ENCODE data around the gene HEXD.

Gene HEXD

GRCh38 chr17:82384730-82385481, 33.2 kb upstream of the HEXD start:
- no peak for DNase-seq (ENCODE audit: low read depth, low spot score)
- TF ChIP-seq CTCF (IDR thresholded peaks at IDR 0.05; ENCODE audit: low read depth, low read length) = no peak
- no peak overlapping the region for H3K4me3 ChIP-seq (ENCODE audit: low read depth, low read length)
- in situ Hi-C loops (cut with HindIII; ENCODE audit: low sequenced_read_pairs) = no loop called here

- no peak overlapping the region for H3K4me3 ChIP-seq (ENCODE audit: low read depth, low read length)
- no peak for TF ChIP-seq CTCF (IDR thresholded peaks at IDR 0.05; ENCODE audit: low read depth, low read length)
- in situ Hi-C loops (cut with HindIII; ENCODE audit: low sequenced_read_pairs) = no loop called here
- no peak for DNase-seq (ENCODE audit: low read depth, low spot score)
Measured at GRCh38 chr17:82385559-82386254, 32.4 kb upstream of the HEXD start.

GRCh38 chr17:82386255-82386831, 31.8 kb upstream of the HEXD start:
- H3K4me3 ChIP-seq (ENCODE audit: low read depth, low read length) = no peak overlapping the region
- DNase-seq (ENCODE audit: low read depth, low spot score) = no peak
- TF ChIP-seq CTCF (IDR thresholded peaks at IDR 0.05; ENCODE audit: low read depth, low read length) = no peak
- in situ Hi-C loops (cut with HindIII; ENCODE audit: low sequenced_read_pairs) = no loop called here

- TF ChIP-seq CTCF (IDR thresholded peaks at IDR 0.05; ENCODE audit: low read depth, low read length) = no peak
- H3K4me3 ChIP-seq (ENCODE audit: low read depth, low read length) = no peak overlapping the region
- no peak for DNase-seq (ENCODE audit: low read depth, low spot score)
- in situ Hi-C loops (cut with HindIII; ENCODE audit: low sequenced_read_pairs) = no loop called here
Measured at GRCh38 chr17:82386881-82387704, 31.1 kb upstream of the HEXD start.

- H3K4me3 ChIP-seq (ENCODE audit: low read depth, low read length) = no peak overlapping the region
- TF ChIP-seq CTCF (IDR thresholded peaks at IDR 0.05; ENCODE audit: low read depth, low read length) = no peak
- DNase-seq (ENCODE audit: low read depth, low spot score) = no peak
- in situ Hi-C loops (cut with HindIII; ENCODE audit: low sequenced_read_pairs) = no loop called here
Measured at GRCh38 chr17:82387705-82388106, 30.4 kb upstream of the HEXD start.

- TF ChIP-seq CTCF (IDR thresholded peaks at IDR 0.05; ENCODE audit: low read depth, low read length) = no peak
- no peak overlapping the region for H3K4me3 ChIP-seq (ENCODE audit: low read depth, low read length)
- in situ Hi-C loops (cut with HindIII; ENCODE audit: low sequenced_read_pairs) = no loop called here
- no peak for DNase-seq (ENCODE audit: low read depth, low spot score)
Measured at GRCh38 chr17:82388223-82388921, 29.8 kb upstream of the HEXD start.
